ENCODE results near the gene F8A3.

F8A3 gene

DNA sequence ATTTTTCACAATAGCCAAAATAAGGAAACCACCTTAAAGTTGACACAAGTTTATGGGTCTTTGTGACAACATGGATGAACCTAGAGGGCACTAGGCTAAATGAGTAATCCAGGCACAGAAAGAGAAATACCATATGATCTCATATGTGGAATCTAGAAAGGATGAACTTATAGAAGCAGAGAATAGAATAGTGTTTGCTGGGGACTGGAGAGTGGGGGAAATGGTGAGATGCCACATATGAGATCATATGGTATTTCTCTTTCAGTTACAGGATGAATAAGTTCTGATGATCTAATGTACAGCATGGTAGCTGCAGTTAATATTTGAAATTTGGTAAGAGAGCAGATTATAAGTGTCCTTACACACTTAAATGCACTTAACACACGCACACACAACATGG, 40.7 kb downstream of the F8A3 start:
- TF ChIP-seq, protein P1, sequence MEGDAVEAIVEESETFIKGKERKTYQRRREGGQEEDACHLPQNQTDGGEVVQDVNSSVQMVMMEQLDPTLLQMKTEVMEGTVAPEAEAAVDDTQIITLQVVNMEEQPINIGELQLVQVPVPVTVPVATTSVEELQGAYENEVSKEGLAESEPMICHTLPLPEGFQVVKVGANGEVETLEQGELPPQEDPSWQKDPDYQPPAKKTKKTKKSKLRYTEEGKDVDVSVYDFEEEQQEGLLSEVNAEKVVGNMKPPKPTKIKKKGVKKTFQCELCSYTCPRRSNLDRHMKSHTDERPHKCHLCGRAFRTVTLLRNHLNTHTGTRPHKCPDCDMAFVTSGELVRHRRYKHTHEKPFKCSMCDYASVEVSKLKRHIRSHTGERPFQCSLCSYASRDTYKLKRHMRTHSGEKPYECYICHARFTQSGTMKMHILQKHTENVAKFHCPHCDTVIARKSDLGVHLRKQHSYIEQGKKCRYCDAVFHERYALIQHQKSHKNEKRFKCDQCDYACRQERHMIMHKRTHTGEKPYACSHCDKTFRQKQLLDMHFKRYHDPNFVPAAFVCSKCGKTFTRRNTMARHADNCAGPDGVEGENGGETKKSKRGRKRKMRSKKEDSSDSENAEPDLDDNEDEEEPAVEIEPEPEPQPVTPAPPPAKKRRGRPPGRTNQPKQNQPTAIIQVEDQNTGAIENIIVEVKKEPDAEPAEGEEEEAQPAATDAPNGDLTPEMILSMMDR (IDR thresholded peaks at IDR 0.05; ENCODE audit: borderline replicate concordance, insufficient read depth, low read depth, low read length): no peak
- H3K4me3 ChIP-seq (ENCODE audit: low read depth, low read length): no peak overlapping the region
